WTC11 (cell line): ENCODE data around the gene CARD9. TPM values are rescaled to one million over a fixed set of nuclear protein-coding genes. Genes with fewer than 3 reads are reported as not detected.

Source experiments
- ATAC-seq: fragments of 200-7000 bp; cut with Tn5 transposase; 2 replicates; pipeline ENCODE4 v1.10.0; 2021; ENCODE audit warnings: mild to moderate bottlenecking, moderate library complexity
- CTCF ChIA-PET: fragments of 300-600 bp; sonication (Branson Sonifier 250); formaldehyde crosslinking; loops from one replicate; lab custom pipeline; 2021; ENCODE audit warnings: antibody characterized with exemption; lab: Charles Lee
- POLR2A ChIA-PET: fragments of 350-600 bp; sonication (Branson Sonifier 250); formaldehyde crosslinking; loops from one replicate; lab custom pipeline; 2021; ENCODE audit warnings: antibody characterized with exemption; lab: Charles Lee
- DNase-seq: peaks from one replicate; pipeline ENCODE4 v3.0.0; 2021; ENCODE audit warnings: low spot score
- H3K27ac Mint-ChIP-seq: 2 replicates; pipeline ENCODE4 v1.8.0; 2021; ENCODE audit warnings: mixed read lengths
- H3K27me3 Mint-ChIP-seq: 2 replicates; pipeline ENCODE4 v1.8.0; 2021; ENCODE audit warnings: low read depth, mild to moderate bottlenecking, moderate library complexity, mixed read lengths
- H3K36me3 Mint-ChIP-seq: 2 replicates; pipeline ENCODE4 v1.8.0; 2021; ENCODE audit warnings: mixed read lengths
- H3K4me1 Mint-ChIP-seq: 2 replicates; pipeline ENCODE4 v1.8.0; 2022; ENCODE audit warnings: mixed read lengths
- H3K4me3 Mint-ChIP-seq: 2 replicates; pipeline ENCODE4 v1.8.0; 2021; ENCODE audit warnings: mild to moderate bottlenecking, moderate library complexity, mixed read lengths
- H3K9me3 Mint-ChIP-seq: 2 replicates; pipeline ENCODE4 v1.8.0; 2021; ENCODE audit warnings: mixed read lengths
- ARID4B ChIP-seq: sonication (generic); formaldehyde crosslinking; IDR thresholded peaks from 2 replicates; pipeline ENCODE4 v1.8.0; 2023; ENCODE audit warnings: missing genetic modification reagents, mild to moderate bottlenecking, borderline replicate concordance
- CREB1 ChIP-seq: sonication (generic); formaldehyde crosslinking; IDR thresholded peaks from 2 replicates; pipeline ENCODE4 v1.8.0; 2023; ENCODE audit warnings: mild to moderate bottlenecking, missing genetic modification reagents
- E2F5 ChIP-seq: sonication (generic); formaldehyde crosslinking; IDR thresholded peaks from 2 replicates; pipeline ENCODE4 v1.8.1; 2022; ENCODE audit warnings: mild to moderate bottlenecking, moderate library complexity, missing genetic modification reagents
- ELF4 ChIP-seq: sonication (generic); formaldehyde crosslinking; IDR thresholded peaks from 2 replicates; pipeline ENCODE4 v1.8.1; 2022; ENCODE audit warnings: low read depth, mild to moderate bottlenecking, moderate library complexity, missing genetic modification reagents
- ETV6 ChIP-seq: sonication (generic); formaldehyde crosslinking; IDR thresholded peaks from 2 replicates; pipeline ENCODE4 v1.8.1; 2022; ENCODE audit warnings: mild to moderate bottlenecking, missing genetic modification reagents
- FOXK1 ChIP-seq: sonication (generic); formaldehyde crosslinking; IDR thresholded peaks from 2 replicates; pipeline ENCODE4 v1.8.0; 2022; ENCODE audit warnings: mild to moderate bottlenecking, moderate library complexity, missing genetic modification reagents
- FOXP1 ChIP-seq: sonication (generic); formaldehyde crosslinking; IDR thresholded peaks from 2 replicates; pipeline ENCODE4 v1.8.0; 2022; ENCODE audit warnings: missing genetic modification reagents, mild to moderate bottlenecking, moderate library complexity, borderline replicate concordance
- GABPB1 ChIP-seq: sonication (generic); formaldehyde crosslinking; IDR thresholded peaks from 2 replicates; pipeline ENCODE4 v1.8.1; 2023; ENCODE audit warnings: mild to moderate bottlenecking, missing genetic modification reagents
- KAT7 ChIP-seq: sonication (generic); formaldehyde crosslinking; IDR thresholded peaks from 2 replicates; pipeline ENCODE4 v1.8.1; 2023; ENCODE audit warnings: missing genetic modification reagents, mild to moderate bottlenecking, borderline replicate concordance
- MAX ChIP-seq: sonication (generic); formaldehyde crosslinking; IDR thresholded peaks from 2 replicates; pipeline ENCODE4 v1.8.0; 2022; ENCODE audit warnings: mild to moderate bottlenecking, missing genetic modification reagents
- MYBL2 ChIP-seq: sonication (generic); formaldehyde crosslinking; IDR thresholded peaks from 2 replicates; pipeline ENCODE4 v1.8.1; 2023; ENCODE audit warnings: mild to moderate bottlenecking, moderate library complexity, missing genetic modification reagents
- NR3C1 ChIP-seq: sonication (generic); formaldehyde crosslinking; conservative IDR thresholded peaks from 2 replicates; pipeline ENCODE4 v1.8.1; 2023; ENCODE audit warnings: low read depth, mild to moderate bottlenecking, missing genetic modification reagents
- OVOL2 ChIP-seq: fragments of 250-450 bp; sonication (Bioruptor Pico); IDR thresholded peaks from 2 replicates; pipeline ENCODE4 v1.9.0; 2021; ENCODE audit warnings: mild to moderate bottlenecking, borderline replicate concordance
- PRRX2 ChIP-seq: fragments of 250-450 bp; sonication (Bioruptor Pico); IDR thresholded peaks from 2 replicates; pipeline ENCODE4 v1.8.0; 2021; ENCODE audit warnings: mild to moderate bottlenecking
- RELA ChIP-seq: sonication (generic); formaldehyde crosslinking; IDR thresholded peaks from 2 replicates; pipeline ENCODE4 v1.8.1; 2022; ENCODE audit warnings: missing genetic modification reagents, mild to moderate bottlenecking, borderline replicate concordance
- SMAD3 ChIP-seq: sonication (generic); formaldehyde crosslinking; IDR thresholded peaks from 2 replicates; pipeline ENCODE4 v1.8.0; 2022; ENCODE audit warnings: missing genetic modification reagents, mild to moderate bottlenecking, borderline replicate concordance
- SP1 ChIP-seq: sonication (generic); formaldehyde crosslinking; conservative IDR thresholded peaks from 2 replicates; pipeline ENCODE4 v1.8.1; 2022; ENCODE audit warnings: missing genetic modification reagents
- TEAD1 ChIP-seq: sonication (generic); formaldehyde crosslinking; IDR thresholded peaks from 2 replicates; pipeline ENCODE4 v1.8.0; 2022; ENCODE audit warnings: mild to moderate bottlenecking, missing genetic modification reagents
- TEAD4 ChIP-seq: sonication (generic); formaldehyde crosslinking; IDR thresholded peaks from 2 replicates; pipeline ENCODE4 v1.8.0; 2022; ENCODE audit warnings: mild to moderate bottlenecking, missing genetic modification reagents
- TP53 ChIP-seq: sonication (generic); formaldehyde crosslinking; IDR thresholded peaks from 2 replicates; pipeline ENCODE4 v1.8.1; 2023; ENCODE audit warnings: mild to moderate bottlenecking, missing genetic modification reagents
- USF1 ChIP-seq: sonication (generic); formaldehyde crosslinking; IDR thresholded peaks from 2 replicates; pipeline ENCODE4 v1.8.0; 2022; ENCODE audit warnings: mild to moderate bottlenecking, missing genetic modification reagents
- ZNF121 ChIP-seq: sonication (generic); formaldehyde crosslinking; IDR thresholded peaks from 2 replicates; pipeline ENCODE4 v1.8.0; 2023; ENCODE audit warnings: missing genetic modification reagents
- ZNF219 ChIP-seq: sonication (generic); formaldehyde crosslinking; IDR thresholded peaks from 2 replicates; pipeline ENCODE4 v1.8.0; 2023; ENCODE audit warnings: missing genetic modification reagents, mild to moderate bottlenecking, borderline replicate concordance
- ZNF232 ChIP-seq: sonication (generic); formaldehyde crosslinking; IDR thresholded peaks from 2 replicates; pipeline ENCODE4 v1.8.0; 2022; ENCODE audit warnings: mild to moderate bottlenecking, missing genetic modification reagents
- ZNF281 ChIP-seq: sonication (generic); formaldehyde crosslinking; IDR thresholded peaks from 2 replicates; pipeline ENCODE4 v1.8.0; 2023; ENCODE audit warnings: mild to moderate bottlenecking, missing genetic modification reagents
- ZNF416 ChIP-seq: fragments of 250-450 bp; sonication (Bioruptor Pico); IDR thresholded peaks from 2 replicates; pipeline ENCODE4 v1.9.0; 2021; ENCODE audit warnings: mild to moderate bottlenecking, inconsistent platforms
- total RNA-seq: library from RNA; stranded (reverse); gene quantifications from 3 replicates; pipeline ENCODE4 v1.2.3, GENCODE V29; 2021

CARD9 gene
- total RNA-seq, 1 experiment from 2014 or later: 0.96 TPM

GRCh38 chr9:136410500-136411287 lies 37.2 kb upstream of the CARD9 start, which contains the start of the genes ENTR1 and PMPCA:
Gene ENTR1, minus strand, starts transcription at chr9:136410614. Its CDS starts 217 bp downstream, at chr9:136410397.
Gene PMPCA, plus strand, starts transcription at chr9:136410658. Its CDS starts 11 bp downstream, at chr9:136410669.
- ChIA-PET CTCF (interaction anchor here (1.0 to 2.4 kb wide), 6 partner anchors 10 to 261 kb away, joined by 3 to 11 read pairs (median 4); no protein-coding TSS in a partner anchor), POLR2A (interaction anchor here (0.5 to 1.1 kb wide), 3 partner anchors 10 to 79 kb away, joined by 3 to 5 read pairs (median 5); no protein-coding TSS in a partner anchor)
- ATAC-seq (peak; percentile 74), DNase-seq (peak; percentile 92)
- Mint-ChIP-seq H3K4me3 (peak within 1 kb of the TSS; percentile 92), H3K4me1 (peaks cover 27% of the 10 kb centered on the region), H3K27me3 (no peaks in the 10 kb centered on the region), H3K9me3 (no peaks in the 10 kb centered on the region), H3K36me3 (peaks cover 69% of the 10 kb centered on the region), H3K27ac (peak within 1 kb of the TSS; percentile 90)
- TF ChIP-seq PRRX2 (CRISPR knock-in tag): no peak
- TF ChIP-seq OVOL2 (CRISPR knock-in tag): no peak
- TF ChIP-seq MYBL2: 0 out of 2 replicates have a peak, but pooled peaks have one; percentile 19
- TF ChIP-seq ZNF219 (CRISPR knock-in tag): peak; percentile 51; the same call in 1 of the 2 replicates
- TF ChIP-seq RELA: no peak
- TF ChIP-seq SMAD3 (CRISPR knock-in tag): peak; percentile 79; the same call in 1 of the 2 replicates
- peak; percentile 73; the same call in 1 of the 2 replicates for TF ChIP-seq ETV6
- no peak for TF ChIP-seq ZNF416
- peak; percentile 21; the same call in 1 of the 2 replicates for TF ChIP-seq E2F5 (CRISPR knock-in tag)
- peak; percentile 84; the same call in 1 of the 2 replicates for TF ChIP-seq NR3C1 (CRISPR knock-in tag)
- TF ChIP-seq FOXP1 (CRISPR knock-in tag): peak; percentile 54; the same call in 1 of the 2 replicates
- 0 out of 2 replicates have a peak, but pooled peaks have one; percentile 51 for TF ChIP-seq KAT7
- TF ChIP-seq CREB1 (CRISPR knock-in tag): 0 out of 2 replicates have a peak, but pooled peaks have one; percentile 55
- peak; percentile 48; the same call in 1 of the 2 replicates for TF ChIP-seq ARID4B (CRISPR knock-in tag)
- peak; percentile 86 for TF ChIP-seq FOXK1 (CRISPR knock-in tag)
- TF ChIP-seq ZNF281: peak; percentile 94
- peak; percentile 83 for TF ChIP-seq ZNF232 (CRISPR knock-in tag)
- peak; percentile 84 for TF ChIP-seq TEAD1 (CRISPR knock-in tag)
- TF ChIP-seq ELF4 (CRISPR knock-in tag): no peak
- TF ChIP-seq TP53: peak; percentile 68; the same call in 1 of the 2 replicates
- TF ChIP-seq ZNF121 (CRISPR knock-in tag): 0 out of 2 replicates have a peak, but pooled peaks have one; percentile 22
- TF ChIP-seq SP1 (CRISPR knock-in tag): peak; percentile 95
- TF ChIP-seq USF1: peak; percentile 45; the same call in 1 of the 2 replicates
- TF ChIP-seq TEAD4 (CRISPR knock-in tag): no peak
- peak; percentile 84 for TF ChIP-seq GABPB1 (CRISPR knock-in tag)
- peak; percentile 70 for TF ChIP-seq MAX
